NCI-H2081 treated with DMSO at 0.1 percent for 48 hours (cell line): ENCODE measurements around the gene S100A2.

Experiments used
- DNase-seq: peaks from one replicate; lab custom pipeline; 2025; lab: John Stamatoyannopoulos, UW

Gene S100A2

GRCh38 chr1:153545067-153546055 lies 20.3 kb downstream of the S100A2 start, which contains the start of gene S100A4:
Gene S100A4, minus strand, starts transcription at chr1:153545806. Its CDS starts 1,012 bp downstream, at chr1:153544794.
- DNase-seq = no peak

GRCh38 chr1:153544453-153545066 lies 21.1 kb downstream of the S100A2 start:
- DNase-seq = no peak

GRCh38 chr1:153543736-153544135 lies 21.9 kb downstream of the S100A2 start:
- DNase-seq = no peak

- DNase-seq = no peak
Observed at GRCh38 chr1:153542956-153543711, 22.5 kb downstream of the S100A2 start.

- DNase-seq = no peak
Observed at GRCh38 chr1:153541641-153542590, 23.7 kb downstream of the S100A2 start.

- DNase-seq = no peak
Observed at GRCh38 chr1:153540394-153541361, 25.0 kb downstream of the S100A2 start, which contains the start of gene S100A5. Gene S100A5, minus strand, starts transcription at chr1:153540934. Its CDS starts 743 bp downstream, at chr1:153540191.

- no peak for DNase-seq
Observed at GRCh38 chr1:153539395-153540093, 26.1 kb downstream of the S100A2 start.

- no peak for DNase-seq
Observed at GRCh38 chr1:153538315-153538821, 27.3 kb downstream of the S100A2 start.

- DNase-seq = no peak
Observed at GRCh38 chr1:153537376-153537730, 28.3 kb downstream of the S100A2 start.

GRCh38 chr1:153536671-153537375 lies 28.8 kb downstream of the S100A2 start:
- DNase-seq = no peak

- DNase-seq = peak; percentile 18
Observed at GRCh38 chr1:153536012-153536670, 29.5 kb downstream of the S100A2 start.

- DNase-seq = no peak
Observed at GRCh38 chr1:153535242-153536011, 30.2 kb downstream of the S100A2 start, which contains the start of gene S100A6. Gene S100A6, minus strand, starts transcription at chr1:153535991. Its CDS starts 652 bp downstream, at chr1:153535339.

- DNase-seq = no peak
Observed at GRCh38 chr1:153534925-153535241, 30.8 kb downstream of the S100A2 start.

- no peak for DNase-seq
Observed at GRCh38 chr1:153534226-153534924, 31.3 kb downstream of the S100A2 start.

GRCh38 chr1:153533689-153534201 lies 31.9 kb downstream of the S100A2 start:
- DNase-seq = no peak
